Measurements from ENCODE around the gene ATP2A1. TPM values are rescaled to one million over a fixed set of nuclear protein-coding genes. Genes with fewer than 3 reads are reported as not detected.

The ATP2A1 gene
- total RNA-seq, 1 experiment from 2014 or later: 10.7 TPM

GRCh38 chr16:28858421-28858820 lies 19.9 kb upstream of the ATP2A1 start:
- Histone ChIP-seq H4K20me1 (ENCODE audit: insufficient read depth) (no peaks in the 10 kb centered on the region), H3K9me3 (ENCODE audit: insufficient read depth, low read depth) (no peaks in the 10 kb centered on the region), H2AFZ (no peak overlapping the region), H3K4me2 (peak overlapping the region; percentile 43), H3K9me2 (ENCODE audit: insufficient read depth) (no peaks in the 10 kb centered on the region), H3F3A (ENCODE audit: insufficient read depth, low read depth) (peaks cover 26% of the 10 kb centered on the region), H3K4me1 (replicated peaks; ENCODE audit: insufficient read depth) (peaks cover 23% of the 10 kb centered on the region), H3K36me3 (ENCODE audit: low read depth) (no peaks in the 10 kb centered on the region), H3K4me3 (no peak overlapping the region), H3K79me2 (ENCODE audit: low read depth) (peaks cover 17% of the 10 kb centered on the region), H3K27me3 (ENCODE audit: insufficient read depth, low read depth) (no peaks in the 10 kb centered on the region), H3K27ac (peak overlapping the region; percentile 76)
- TF ChIP-seq CTCF (conservative IDR thresholded peaks at IDR 0.05) (no peak), EZH2 (IDR thresholded peaks at IDR 0.05; ENCODE audit: low read depth) (no peak)
- DNase-seq: peak; percentile 48 to 66
- ChIA-PET POLR2A (ENCODE audit: unreplicated experiment) (interaction anchor here (0.6 to 1.8 kb wide), 3 partner anchors 11 to 16 kb away, joined by 3 to 17 read pairs (median 15); partner anchors contain the start of gene TUFM), CTCF (interaction anchor here (0.5 kb wide), 1 partner anchor 597 kb away, joined by 3 read pairs; no protein-coding TSS in a partner anchor)
- intact Hi-C loops (cut with micrococcal nuclease; ENCODE audit: unreplicated experiment): no loop called here
- BruUV-seq (replicated peaks): no TSS peak

DNA sequence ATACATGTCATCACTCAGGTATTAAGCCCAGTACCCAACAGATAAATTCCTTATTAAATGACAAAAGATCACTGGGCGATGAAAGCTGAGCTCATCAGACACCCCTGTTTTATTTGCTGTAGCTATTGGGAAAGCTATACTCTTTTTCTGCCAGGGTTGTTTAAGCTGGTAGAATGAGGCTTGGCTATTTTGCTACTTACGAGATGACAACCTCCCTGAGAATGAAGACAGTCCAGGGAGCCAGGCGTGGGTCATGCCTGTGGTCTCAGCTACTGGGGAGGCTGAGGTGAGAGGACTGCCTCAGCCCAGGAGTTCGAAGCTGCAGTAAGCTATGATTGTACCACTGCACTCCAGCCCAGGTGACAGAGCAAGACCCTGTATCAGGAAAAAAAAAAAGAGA lies 19.0 kb upstream of the ATP2A1 start:
- Histone ChIP-seq H3K79me2 (ENCODE audit: low read depth) (peaks cover 26% of the 10 kb centered on the region), H3K27ac (peak overlapping the region; percentile 76; the same call in 1 of the 2 replicates), H3K4me3 (no peak overlapping the region), H3K27me3 (ENCODE audit: insufficient read depth, low read depth) (no peaks in the 10 kb centered on the region), H3K9me3 (ENCODE audit: insufficient read depth, low read depth) (no peaks in the 10 kb centered on the region), H3K4me1 (replicated peaks; ENCODE audit: insufficient read depth) (peaks cover 24% of the 10 kb centered on the region), H2AFZ (no peak overlapping the region), H3F3A (ENCODE audit: insufficient read depth, low read depth) (peaks cover 26% of the 10 kb centered on the region), H4K20me1 (ENCODE audit: insufficient read depth) (0 out of 2 replicates have a peak, but pooled peaks cover under 1% of the 10 kb centered on the region), H3K36me3 (ENCODE audit: low read depth) (no peaks in the 10 kb centered on the region), H3K9me2 (ENCODE audit: insufficient read depth) (no peaks in the 10 kb centered on the region), H3K4me2 (no peak overlapping the region)
- DNase-seq: no peak
- ChIA-PET POLR2A (ENCODE audit: unreplicated experiment) (interaction anchor here (0.5 to 1.8 kb wide), 2 partner anchors 12 to 14 kb away, joined by 3 to 15 read pairs; partner anchors contain the start of gene TUFM), CTCF (interaction anchor here (0.8 kb wide), 1 partner anchor 20 kb away, joined by 4 read pairs; no protein-coding TSS in a partner anchor)
- intact Hi-C loops (cut with micrococcal nuclease; ENCODE audit: unreplicated experiment): no loop called here
- BruUV-seq (replicated peaks): no TSS peak
- TF ChIP-seq CTCF (conservative IDR thresholded peaks at IDR 0.05): no peak
- TF ChIP-seq EZH2 (IDR thresholded peaks at IDR 0.05; ENCODE audit: low read depth): no peak

GRCh38 chr16:28863929-28864793 lies 14.1 kb upstream of the ATP2A1 start:
- Histone ChIP-seq H3F3A (ENCODE audit: insufficient read depth, low read depth) (peaks cover 13% of the 10 kb centered on the region; the same call in 1 of the 2 replicates), H3K27ac (peak overlapping the region; percentile 66), H3K9me3 (ENCODE audit: insufficient read depth, low read depth) (no peaks in the 10 kb centered on the region), H3K36me3 (ENCODE audit: low read depth) (0 out of 2 replicates have a peak, but pooled peaks cover 11% of the 10 kb centered on the region), H3K79me2 (ENCODE audit: low read depth) (peaks cover 42% of the 10 kb centered on the region), H3K4me2 (peak overlapping the region; percentile 97), H3K9me2 (ENCODE audit: insufficient read depth) (no peaks in the 10 kb centered on the region), H3K4me1 (replicated peaks; ENCODE audit: insufficient read depth) (peaks cover 20% of the 10 kb centered on the region), H2AFZ (peak overlapping the region; percentile 85), H4K20me1 (ENCODE audit: insufficient read depth) (peaks cover 11% of the 10 kb centered on the region; the same call in 1 of the 2 replicates), H3K4me3 (peak overlapping the region; percentile 67), H3K27me3 (ENCODE audit: insufficient read depth, low read depth) (no peaks in the 10 kb centered on the region)
- ChIA-PET POLR2A (ENCODE audit: unreplicated experiment) (interaction anchor here (0.5 to 2.8 kb wide), 6 partner anchors 9 to 1202 kb away, joined by 3 to 29 read pairs (median 7); partner anchors contain the start of genes ALDOA and TUFM), CTCF (interaction anchor here (0.6 to 1.4 kb wide), 2 partner anchors 19 to 1314 kb away, joined by 3 to 4 read pairs; no protein-coding TSS in a partner anchor)
- no peak for TF ChIP-seq EZH2 (IDR thresholded peaks at IDR 0.05; ENCODE audit: low read depth)
- no peak for TF ChIP-seq CTCF (conservative IDR thresholded peaks at IDR 0.05)
- peak in 1 of 2 experiments; percentile 18 for DNase-seq
- BruUV-seq (replicated peaks): no TSS peak
- intact Hi-C loops (cut with micrococcal nuclease; ENCODE audit: unreplicated experiment): loop anchor here (1.0 kb wide), 2 partner anchors 18 to 41 kb away; partner anchors contain the start of gene TUFM
